GM21786 (cell line): ENCODE results near the gene RAE1.

Experiments used
- ATAC-seq: cut with Tn5 transposase; IDR thresholded peaks from one replicate; pipeline ENCODE4 v1.9.1; 2021; ENCODE audit not compliant: unreplicated experiment

Gene RAE1

DNA sequence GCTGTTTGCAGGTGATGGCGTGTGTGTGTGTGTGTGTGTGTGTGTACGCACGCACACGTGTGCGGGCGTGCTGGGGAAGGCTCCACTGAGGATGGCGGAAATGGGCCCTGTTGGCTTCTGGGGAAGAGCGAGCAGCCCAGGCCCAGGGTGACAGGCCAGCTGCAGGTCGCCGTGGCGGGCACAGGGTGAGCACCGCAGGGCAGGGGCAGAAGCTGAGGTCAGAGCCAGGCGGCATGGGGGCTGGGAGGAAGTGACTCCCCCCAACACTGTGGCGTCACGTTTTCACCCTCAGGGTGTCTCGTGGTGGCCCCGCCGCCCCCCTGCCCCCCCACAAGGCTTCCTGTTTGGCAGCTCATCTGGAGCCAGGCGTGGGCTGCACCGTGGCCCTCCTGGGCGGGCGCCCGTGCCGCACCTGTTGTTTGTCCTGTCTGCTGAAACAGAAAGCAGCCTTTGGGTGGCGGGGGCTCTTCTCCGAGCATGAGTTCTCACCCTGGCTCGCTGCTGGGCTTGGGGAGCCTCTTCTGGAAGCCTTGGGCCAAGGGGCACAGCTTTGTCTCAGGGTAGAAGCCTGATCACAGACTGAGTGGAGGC, 47.3 kb downstream of the RAE1 start:
- ATAC-seq, result peak; percentile 54

DNA sequence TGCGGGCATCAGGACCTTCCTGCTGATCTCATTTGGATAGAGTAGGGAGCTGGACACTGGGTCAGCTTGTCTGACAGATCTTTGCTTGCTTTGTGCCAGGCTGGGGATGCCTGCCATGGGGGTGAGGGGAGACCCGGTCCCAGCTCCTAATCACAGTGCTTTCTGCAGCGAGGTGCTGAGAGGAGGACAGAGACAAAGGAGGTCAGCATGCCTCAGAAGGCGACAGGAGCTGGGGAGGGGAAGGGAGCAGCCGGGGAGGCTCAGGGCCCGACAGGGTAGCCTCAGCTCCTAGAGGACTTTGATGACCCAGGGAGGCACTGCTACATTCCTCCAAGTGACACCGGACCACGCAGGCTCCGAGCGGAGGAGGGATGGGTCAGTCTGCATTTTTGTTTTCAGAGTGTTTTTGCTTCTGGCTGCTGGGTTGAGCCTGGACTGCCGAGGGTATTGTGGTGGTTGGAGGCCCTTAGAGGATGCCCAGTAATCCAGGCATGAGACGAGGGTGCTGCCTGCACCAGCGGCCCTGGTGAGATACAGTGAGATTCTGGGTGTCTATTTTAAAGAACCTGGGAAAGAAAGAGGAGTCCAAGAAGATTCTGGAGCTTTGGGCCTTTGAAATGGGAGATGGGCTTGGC, 48.0 kb downstream of the RAE1 start:
- ATAC-seq, result no peak

DNA sequence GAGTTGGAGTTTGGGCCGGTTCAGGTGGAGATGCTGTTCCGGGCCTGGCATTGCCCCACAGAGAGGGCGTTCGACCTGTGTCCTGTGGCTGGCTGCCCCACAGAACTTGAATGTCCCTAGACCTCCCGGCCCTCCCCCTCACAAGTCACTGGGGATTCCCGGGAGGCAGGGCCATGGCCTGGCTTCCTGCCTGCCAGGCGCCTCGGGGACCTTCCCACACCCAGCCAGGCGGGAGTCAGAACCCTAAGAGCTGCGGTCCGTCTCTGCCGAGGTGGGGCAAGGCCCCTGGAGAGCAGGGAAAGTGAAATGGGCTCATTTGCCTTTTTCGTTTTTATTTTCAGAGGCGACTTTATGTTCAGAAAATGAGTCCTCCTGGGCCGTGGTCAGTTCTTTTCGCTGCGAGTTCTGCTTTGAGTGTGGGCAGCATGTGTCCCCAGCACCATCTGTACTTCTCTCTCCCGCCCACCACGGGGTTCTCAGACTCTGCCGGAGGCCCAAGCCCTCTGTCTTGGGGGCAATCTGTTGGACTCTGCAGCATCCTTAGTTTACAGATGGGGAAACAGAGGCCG, 48.6 kb downstream of the RAE1 start:
- ATAC-seq, result peak; percentile 33

GRCh38 chr20:57400231-57400701, 49.2 kb downstream of the RAE1 start:
- ATAC-seq, result no peak

DNA sequence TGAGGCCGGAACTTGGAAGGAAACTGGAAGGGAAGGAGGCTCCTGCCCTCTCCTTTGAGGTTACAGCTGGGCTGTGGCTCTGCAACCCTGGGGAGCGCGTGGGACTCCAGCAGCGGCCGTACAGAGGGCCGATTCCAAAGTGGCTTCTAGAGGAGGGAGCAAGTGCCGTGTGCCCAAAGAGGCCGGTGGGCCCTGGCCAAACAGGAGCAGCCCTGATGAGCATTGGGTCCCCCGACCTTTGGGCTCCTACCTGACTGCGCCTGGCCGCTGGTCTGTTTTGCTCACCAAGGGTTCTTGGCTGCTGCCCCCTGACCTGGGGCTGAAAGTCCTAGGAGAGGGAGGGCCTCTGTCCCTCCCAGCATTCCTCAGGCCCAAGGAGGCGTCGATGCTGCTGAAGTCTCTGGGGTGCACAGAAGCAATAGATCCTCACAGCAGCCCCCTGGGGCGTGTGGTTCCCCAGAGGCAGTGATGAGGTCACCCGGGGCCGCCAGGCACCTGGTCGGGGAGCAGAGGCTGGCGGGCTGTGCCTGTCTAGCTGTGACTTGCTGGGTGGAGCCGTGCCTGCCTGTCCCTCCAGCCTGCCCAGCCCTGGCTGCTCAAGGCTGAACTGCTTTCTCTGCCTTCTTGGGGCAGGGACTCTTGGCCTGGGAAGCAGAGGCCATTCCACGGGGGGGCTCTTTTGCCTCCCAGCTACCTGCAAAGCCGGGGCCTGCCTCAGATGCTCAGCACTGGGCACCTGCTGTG, 49.9 kb downstream of the RAE1 start:
- ATAC-seq, result peak; percentile 20

- no peak for ATAC-seq
Observed at GRCh38 chr20:57401565-57401918, 50.5 kb downstream of the RAE1 start.

DNA sequence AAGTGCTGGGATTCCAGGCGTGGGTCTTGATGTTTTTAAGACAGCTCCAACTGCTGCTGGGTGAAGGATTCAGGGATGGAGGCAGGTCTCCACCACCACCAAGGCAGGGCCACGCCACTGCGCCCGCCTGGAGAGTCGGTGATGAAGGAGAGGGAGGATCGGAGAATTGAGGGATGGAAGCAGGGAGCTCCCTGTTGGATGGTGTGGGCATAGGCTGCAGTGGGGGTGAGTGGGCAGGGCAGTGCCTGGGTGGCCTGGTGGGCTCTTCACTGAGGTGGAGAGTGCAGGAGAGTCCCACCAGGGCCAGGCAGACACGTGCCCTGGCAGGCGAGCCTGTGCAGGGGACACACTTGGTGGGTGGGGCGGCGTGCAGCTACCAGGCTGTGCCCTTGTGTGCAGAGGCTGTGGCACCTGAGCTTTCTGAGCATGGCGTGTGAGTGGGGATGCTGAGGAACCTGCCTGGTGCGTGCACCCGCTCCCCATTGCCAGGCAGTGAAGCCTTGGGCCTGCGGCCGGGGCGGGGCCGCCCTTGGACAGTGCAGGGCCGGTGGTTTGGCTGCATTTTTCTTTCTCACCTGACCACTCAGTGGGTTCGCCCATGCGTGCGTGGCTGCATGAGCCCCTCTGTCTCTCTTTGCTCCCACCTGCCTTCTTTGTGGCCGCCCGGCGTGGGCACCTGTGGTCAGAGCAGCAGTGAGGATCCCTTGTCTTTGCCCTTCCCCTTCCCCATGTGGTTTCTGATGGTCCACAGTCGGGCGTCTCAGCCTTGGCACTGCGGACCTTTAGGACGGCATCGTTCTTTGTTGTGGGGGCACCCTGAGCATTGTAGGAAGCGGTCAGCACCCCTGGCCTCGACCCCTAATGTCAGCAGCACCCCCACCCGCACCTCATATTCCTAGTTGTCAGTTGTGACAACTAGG, 51.4 kb downstream of the RAE1 start:
- ATAC-seq, result no peak

DNA sequence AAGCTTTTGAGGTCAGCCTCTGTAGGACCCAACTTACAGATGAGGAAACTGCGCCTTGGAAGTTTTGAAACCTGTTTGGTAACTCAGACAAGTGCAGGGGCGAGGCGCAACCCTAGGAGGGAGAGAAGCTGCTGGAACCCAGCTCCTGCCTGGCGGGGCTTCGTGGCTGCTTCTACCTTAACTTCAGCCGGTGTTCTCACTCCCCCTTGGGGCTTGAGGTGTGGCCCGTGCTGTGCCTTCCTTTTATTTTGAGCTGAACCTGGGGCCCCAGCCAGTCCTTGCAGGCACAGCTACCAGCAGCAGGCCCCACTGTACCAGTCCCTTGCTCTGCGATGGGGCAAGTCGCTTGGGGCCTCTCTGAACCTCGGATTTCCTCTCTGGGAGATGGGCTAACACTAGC, 52.2 kb downstream of the RAE1 start:
- no peak for ATAC-seq

- no peak for ATAC-seq
Observed at GRCh38 chr20:57404006-57404405, 53.0 kb downstream of the RAE1 start.

DNA sequence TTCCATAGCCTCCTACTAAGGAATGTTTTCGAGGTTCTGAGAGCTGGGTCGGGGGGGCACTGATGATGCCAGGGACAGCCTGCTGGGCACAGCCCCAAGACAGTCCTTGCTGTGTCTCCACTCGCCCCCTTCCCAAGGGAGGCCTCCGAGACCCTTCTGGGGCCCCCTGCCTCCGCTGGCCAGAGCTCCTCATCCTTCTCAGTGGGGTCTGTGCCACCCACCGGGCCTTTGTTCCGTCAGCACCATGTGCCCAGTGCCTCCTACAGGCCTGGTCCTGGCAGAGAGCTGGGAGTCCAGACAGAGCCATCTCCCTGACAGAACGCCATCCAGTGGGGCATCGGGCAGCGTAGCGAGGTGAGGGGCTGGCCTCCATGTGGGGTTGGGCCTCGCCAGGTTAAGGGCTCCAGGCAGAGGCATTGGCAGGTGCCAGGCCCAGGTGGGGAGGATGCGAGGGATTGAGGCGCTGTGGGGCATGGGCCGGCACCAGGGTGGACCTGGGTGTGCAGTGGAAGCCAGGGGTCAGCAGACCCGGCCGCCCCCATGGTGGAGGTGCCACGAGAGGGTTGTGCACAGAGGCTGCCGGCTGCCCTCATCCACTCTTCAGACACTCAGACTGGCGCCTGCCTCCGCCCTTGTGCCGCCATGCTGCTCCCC, 53.5 kb downstream of the RAE1 start:
- ATAC-seq, result no peak

- ATAC-seq, result no peak
Observed at GRCh38 chr20:57405236-57406016, 54.4 kb downstream of the RAE1 start.

- ATAC-seq, result no peak
Observed at GRCh38 chr20:57407541-57407956, 56.5 kb downstream of the RAE1 start.

DNA sequence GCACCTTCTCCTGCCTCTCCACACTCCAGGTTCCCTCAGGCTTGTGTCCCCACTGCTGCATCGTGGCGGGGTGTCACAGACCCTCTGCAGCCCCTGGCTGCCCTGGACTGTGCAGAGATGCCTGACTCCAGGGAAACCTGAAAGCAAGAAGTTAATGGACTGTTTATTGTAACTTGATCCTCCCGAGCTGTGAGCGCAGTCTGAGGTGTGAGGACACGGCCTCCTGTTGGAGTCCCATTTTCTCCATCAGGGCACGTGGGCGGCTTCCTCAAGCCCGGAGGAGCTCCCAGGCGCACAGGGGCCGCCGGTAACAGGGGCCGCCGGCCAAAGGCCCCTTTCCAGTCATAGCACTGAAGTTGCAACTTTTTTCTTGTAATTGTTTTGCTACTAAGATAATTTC, 57.1 kb downstream of the RAE1 start:
- ATAC-seq, result no peak

DNA sequence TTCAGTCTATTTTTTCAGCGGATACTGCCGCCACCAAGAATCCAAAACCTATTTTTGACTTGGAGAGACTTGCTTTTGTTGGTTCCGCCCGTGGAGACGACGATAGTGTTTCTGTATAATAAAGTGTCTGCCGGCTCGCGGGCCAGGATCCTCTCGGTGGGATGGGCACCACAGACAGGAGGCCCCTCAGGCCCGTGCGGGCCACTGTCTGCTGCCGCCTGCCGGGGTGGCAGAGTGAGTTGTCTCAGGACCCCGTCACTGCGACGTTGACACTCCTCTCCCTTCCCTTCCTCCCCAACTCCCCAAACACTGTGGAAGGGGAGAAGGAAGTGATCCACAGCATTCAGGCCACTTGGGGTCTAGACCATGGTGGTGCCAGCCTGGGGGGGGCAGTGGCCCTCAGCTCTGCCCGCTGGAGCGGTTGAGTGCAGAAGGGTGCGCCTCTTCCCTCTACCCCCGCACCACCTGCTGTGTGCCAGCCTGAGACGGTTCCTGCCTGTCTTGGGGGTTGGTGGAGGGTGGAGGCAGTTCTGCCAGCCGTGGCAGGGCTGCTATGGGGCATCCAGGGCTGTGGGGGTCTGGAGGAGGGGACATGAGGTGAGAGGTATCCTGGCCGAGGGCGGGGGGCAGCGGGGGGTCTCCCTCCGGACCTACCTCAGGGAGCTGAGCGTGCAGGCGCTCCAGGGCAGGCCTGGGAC, 57.6 kb downstream of the RAE1 start:
- ATAC-seq, result no peak

DNA sequence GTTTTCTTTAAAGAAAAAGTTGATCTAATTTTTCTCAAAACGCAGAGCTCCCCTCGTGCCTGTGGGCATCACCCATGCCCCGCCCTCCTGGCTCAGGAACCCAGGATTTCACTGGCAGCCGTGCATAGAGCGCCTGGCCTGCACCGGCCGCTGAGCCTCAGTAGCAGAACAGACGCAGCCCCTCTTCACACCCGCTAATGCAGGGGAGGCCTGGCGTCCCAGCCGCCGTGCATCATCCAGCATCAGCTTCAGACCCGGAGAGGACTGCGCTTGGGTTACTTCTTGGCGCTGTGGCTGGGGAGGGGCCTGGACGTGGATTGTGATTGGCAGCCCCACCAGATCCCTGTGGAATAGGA, 58.2 kb downstream of the RAE1 start:
- no peak for ATAC-seq

DNA sequence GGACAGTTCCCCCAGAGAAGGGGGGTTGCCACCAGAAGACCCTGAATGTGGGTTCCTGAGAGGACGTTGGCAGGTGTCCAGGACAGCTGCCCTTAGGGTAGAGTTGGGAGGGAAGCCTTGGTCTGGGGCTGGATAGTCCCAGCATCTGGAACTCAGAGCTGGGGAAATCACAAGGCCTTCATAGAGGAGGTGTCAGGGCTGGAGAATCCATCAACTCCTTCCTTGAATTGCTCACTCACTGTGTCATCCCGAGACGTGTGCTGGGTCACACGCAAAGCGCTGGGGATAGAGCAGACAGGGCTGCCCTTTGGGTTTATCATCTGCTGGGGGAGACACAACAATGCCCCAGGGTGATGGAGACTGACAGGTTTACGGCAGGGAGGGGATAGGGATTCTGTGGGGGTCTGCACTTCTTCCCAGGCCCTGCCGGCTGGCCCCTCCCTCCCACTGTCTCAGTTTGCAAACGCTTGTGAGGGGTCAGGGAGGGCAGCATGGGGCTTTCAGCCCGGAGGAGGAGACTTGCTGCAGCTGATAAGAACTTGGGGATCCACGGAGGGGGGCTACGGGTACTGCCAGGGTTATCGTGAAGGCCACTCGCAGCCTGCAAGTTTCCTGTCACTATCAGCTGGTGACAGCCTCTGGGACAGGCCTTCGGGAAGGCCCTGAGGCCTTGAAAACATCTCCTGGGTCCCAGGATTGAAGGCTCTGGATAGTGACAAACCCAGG, 58.8 kb downstream of the RAE1 start:
- no peak for ATAC-seq

GRCh38 chr20:57410398-57410920, 59.4 kb downstream of the RAE1 start:
- ATAC-seq, result no peak

- ATAC-seq, result no peak
Observed at GRCh38 chr20:57410924-57411323, 59.9 kb downstream of the RAE1 start.
